ENCODE data around the gene MMRN1. TPM values are rescaled to one million over a fixed set of nuclear protein-coding genes. Genes with fewer than 3 reads are reported as not detected.

The MMRN1 gene
- total RNA-seq, 6 experiments from 2014 or later: 5.4 to 19.0 (median 11.0) TPM

- H3K27me3 ChIP-seq: no peaks in the 10 kb centered on the region
- intact Hi-C loops (cut with DNase I): no loop called here
- 50% methylated on average over 1 of the region's 1 CpG for WGBS (ENCODE audit: insufficient coverage, low coverage, low lambda C conversion rate, missing lambda C conversion rate)
- DNase-seq: no peak
- no peak overlapping the region for H3K27ac ChIP-seq
- no peak overlapping the region for H3K4me3 ChIP-seq
- ATAC-seq: no peak
- no peaks in the 10 kb centered on the region for H3K4me1 ChIP-seq
- H3K9me3 ChIP-seq: no peaks in the 10 kb centered on the region
- TF ChIP-seq POLR2A (IDR thresholded peaks at IDR 0.05) (no peak), CTCF (IDR thresholded peaks at IDR 0.05) (no peak)
- no peaks in the 10 kb centered on the region for H3K36me3 ChIP-seq
Measured at GRCh38 chr4:89906777-89907521, 12.3 kb downstream of the MMRN1 start.

DNA sequence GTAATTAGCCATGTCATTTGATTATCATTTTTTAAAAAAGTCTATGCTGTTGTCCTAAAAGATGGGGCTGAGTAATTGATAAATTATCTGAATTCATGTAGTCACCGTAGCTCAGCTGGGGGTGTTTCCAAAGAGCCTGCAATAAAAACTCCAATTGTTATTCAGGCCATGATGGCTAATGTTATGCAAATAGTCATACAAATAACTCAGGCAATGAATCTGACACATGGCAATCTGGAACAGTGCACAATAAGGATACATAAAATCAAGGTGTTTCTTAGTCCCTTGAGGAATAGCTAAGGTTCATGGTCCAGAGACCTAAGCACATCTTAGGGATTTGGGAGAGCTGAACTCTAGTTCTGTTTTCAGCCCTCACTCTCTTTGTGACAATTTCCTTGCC lies 15.2 kb downstream of the MMRN1 start:
- Histone ChIP-seq H3K9me3 (no peaks in the 10 kb centered on the region), H3K4me1 (no peaks in the 10 kb centered on the region), H3K36me3 (no peaks in the 10 kb centered on the region), H3K4me3 (no peak overlapping the region), H3K27me3 (no peaks in the 10 kb centered on the region), H3K27ac (no peak overlapping the region)
- ATAC-seq (no peak), DNase-seq (no peak)
- intact Hi-C loops (cut with DNase I): no loop called here
- no peak for TF ChIP-seq POLR2A (IDR thresholded peaks at IDR 0.05)
- TF ChIP-seq CTCF (IDR thresholded peaks at IDR 0.05): no peak
- 100% methylated on average over 1 of the region's 1 CpG for WGBS (ENCODE audit: insufficient coverage, low coverage, low lambda C conversion rate, missing lambda C conversion rate)

DNA sequence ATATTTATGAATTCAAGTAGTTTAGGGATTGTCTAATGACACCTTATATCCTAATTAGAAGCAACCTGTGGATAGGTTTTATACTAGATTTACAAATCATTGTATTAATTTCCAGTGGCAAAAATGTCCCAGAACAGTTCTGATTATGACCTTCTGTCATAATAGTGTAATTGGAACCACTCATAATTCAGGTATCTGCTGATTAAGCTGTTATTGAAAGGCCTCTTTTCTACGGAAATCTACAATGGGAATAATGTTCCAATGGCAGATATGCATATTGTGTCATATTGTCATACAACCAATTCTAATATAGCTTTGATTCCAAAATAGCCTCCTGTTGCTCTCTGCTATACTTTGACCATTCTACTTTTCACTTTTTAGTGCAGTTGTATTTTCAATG lies 19.0 kb downstream of the MMRN1 start:
- H3K27ac ChIP-seq: no peak overlapping the region
- WGBS (ENCODE audit: insufficient coverage, low coverage, low lambda C conversion rate, missing lambda C conversion rate): 67% methylated on average over 1 of the region's 1 CpG
- no peak for ATAC-seq
- TF ChIP-seq POLR2A (IDR thresholded peaks at IDR 0.05) (no peak), CTCF (IDR thresholded peaks at IDR 0.05) (no peak)
- no peaks in the 10 kb centered on the region for H3K4me1 ChIP-seq
- intact Hi-C loops (cut with DNase I): no loop called here
- H3K4me3 ChIP-seq: no peak overlapping the region
- H3K36me3 ChIP-seq: no peaks in the 10 kb centered on the region
- no peaks in the 10 kb centered on the region for H3K9me3 ChIP-seq
- DNase-seq: no peak
- H3K27me3 ChIP-seq: no peaks in the 10 kb centered on the region

- Histone ChIP-seq H3K36me3 (no peaks in the 10 kb centered on the region), H3K9me3 (no peaks in the 10 kb centered on the region), H3K4me1 (no peaks in the 10 kb centered on the region), H3K4me3 (no peak overlapping the region), H3K27ac (no peak overlapping the region), H3K27me3 (no peaks in the 10 kb centered on the region)
- intact Hi-C loops (cut with DNase I): no loop called here
- TF ChIP-seq CTCF (IDR thresholded peaks at IDR 0.05) (no peak), POLR2A (IDR thresholded peaks at IDR 0.05) (no peak)
- WGBS (ENCODE audit: insufficient coverage, low coverage, low lambda C conversion rate, missing lambda C conversion rate): 50% methylated on average over 1 of the region's 1 CpG
- DNase-seq: no peak
- no peak for ATAC-seq
Measured at GRCh38 chr4:89914609-89915550, 20.2 kb downstream of the MMRN1 start.
